NB4 (cell line): ENCODE measurements around the gene PLD5.

Experiments
- DNase-seq: peaks from one replicate; pipeline ENCODE4 v3.0.0; 2010; ENCODE audit warnings: low read depth
- H3K4me3 ChIP-seq: one replicate; pipeline ENCODE4 v1.5.1; 2011; ENCODE audit warnings: mild to moderate bottlenecking, low read depth, low read length, moderate library complexity
- CTCF ChIP-seq: IDR thresholded peaks from one replicate; pipeline ENCODE4 v1.5.1; 2012; ENCODE audit warnings: low read depth, low read length
- MAX ChIP-seq: IDR thresholded peaks from 2 replicates; pipeline ENCODE4 v1.6.1; 2011; ENCODE audit warnings: low read depth, low read length
- MYC ChIP-seq: IDR thresholded peaks from 2 replicates; pipeline ENCODE4 v1.6.1; 2011; ENCODE audit warnings: low read depth, low read length
- POLR2A ChIP-seq: IDR thresholded peaks from 2 replicates; pipeline ENCODE4 v1.6.1; 2011; ENCODE audit warnings: mild to moderate bottlenecking; ENCODE audit not compliant: insufficient read length; ENCODE audit errors: extremely low read depth

PLD5 gene

GRCh38 chr1:242452573-242452972 is 71.9 kb downstream of the PLD5 start:
- no peak overlapping the region for H3K4me3 ChIP-seq
- TF ChIP-seq CTCF (no peak), MAX (no peak), MYC (no peak), POLR2A (no peak)
- DNase-seq: no peak

- TF ChIP-seq CTCF (no peak), MYC (no peak), MAX (no peak), POLR2A (no peak)
- H3K4me3 ChIP-seq: no peak overlapping the region
- no peak for DNase-seq
Observed at GRCh38 chr1:242449661-242450060, 74.8 kb downstream of the PLD5 start.

- H3K4me3 ChIP-seq: no peak overlapping the region
- no peak for TF ChIP-seq POLR2A
- TF ChIP-seq MYC: no peak
- TF ChIP-seq CTCF: no peak
- DNase-seq: no peak
Observed at GRCh38 chr1:242448910-242449645, 75.4 kb downstream of the PLD5 start.

GRCh38 chr1:242447689-242448088 is 76.8 kb downstream of the PLD5 start:
- DNase-seq: no peak
- H3K4me3 ChIP-seq: no peak overlapping the region

GRCh38 chr1:242440757-242441156 is 83.7 kb downstream of the PLD5 start:
- no peak overlapping the region for H3K4me3 ChIP-seq
- no peak for DNase-seq
- no peak for TF ChIP-seq MYC
- TF ChIP-seq CTCF: no peak
- no peak for TF ChIP-seq MAX
- TF ChIP-seq POLR2A: no peak

More at GRCh38 chr1:242447689-242448088, 76.8 kb downstream of the PLD5 start:
- TF ChIP-seq MYC (no peak), MAX (no peak), CTCF (no peak), POLR2A (no peak)

- no peak for TF ChIP-seq MAX
- no peak for TF ChIP-seq CTCF
- no peak for TF ChIP-seq POLR2A
- no peak for TF ChIP-seq MYC
- H3K4me3 ChIP-seq: no peak overlapping the region
Observed at GRCh38 chr1:242435200-242435599, 89.3 kb downstream of the PLD5 start.

More at GRCh38 chr1:242435200-242435599, 89.3 kb downstream of the PLD5 start:
- no peak for DNase-seq
